WTC11 (cell line): ENCODE measurements around the gene GH2. TPM values are rescaled to one million over a fixed set of nuclear protein-coding genes. Genes with fewer than 3 reads are reported as not detected.
"Not testable (repeated sequence)": the region's sequence is repeated elsewhere in the genome, so short reads cannot be mapped to it uniquely, and the experiment has no call there.

Experiments used
- ATAC-seq: fragments of 200-7000 bp; cut with Tn5 transposase; 2 replicates; pipeline ENCODE4 v1.10.0; 2021; ENCODE audit warnings: mild to moderate bottlenecking, moderate library complexity
- CTCF ChIA-PET: fragments of 300-600 bp; sonication (Branson Sonifier 250); formaldehyde crosslinking; loops from one replicate; lab custom pipeline; 2021; ENCODE audit warnings: antibody characterized with exemption; lab: Charles Lee
- POLR2A ChIA-PET: fragments of 350-600 bp; sonication (Branson Sonifier 250); formaldehyde crosslinking; loops from one replicate; lab custom pipeline; 2021; ENCODE audit warnings: antibody characterized with exemption; lab: Charles Lee
- DNase-seq: peaks from one replicate; pipeline ENCODE4 v3.0.0; 2021; ENCODE audit warnings: low spot score
- H3K27ac Mint-ChIP-seq: 2 replicates; pipeline ENCODE4 v1.8.0; 2021; ENCODE audit warnings: mixed read lengths
- H3K27me3 Mint-ChIP-seq: 2 replicates; pipeline ENCODE4 v1.8.0; 2021; ENCODE audit warnings: low read depth, mild to moderate bottlenecking, moderate library complexity, mixed read lengths
- H3K36me3 Mint-ChIP-seq: 2 replicates; pipeline ENCODE4 v1.8.0; 2021; ENCODE audit warnings: mixed read lengths
- H3K4me1 Mint-ChIP-seq: 2 replicates; pipeline ENCODE4 v1.8.0; 2022; ENCODE audit warnings: mixed read lengths
- H3K4me3 Mint-ChIP-seq: 2 replicates; pipeline ENCODE4 v1.8.0; 2021; ENCODE audit warnings: mild to moderate bottlenecking, moderate library complexity, mixed read lengths
- H3K9me3 Mint-ChIP-seq: 2 replicates; pipeline ENCODE4 v1.8.0; 2021; ENCODE audit warnings: mixed read lengths
- ARID4B ChIP-seq: sonication (generic); formaldehyde crosslinking; IDR thresholded peaks from 2 replicates; pipeline ENCODE4 v1.8.0; 2023; ENCODE audit warnings: missing genetic modification reagents, mild to moderate bottlenecking, borderline replicate concordance
- ATF6 ChIP-seq: sonication (generic); formaldehyde crosslinking; IDR thresholded peaks from 2 replicates; pipeline ENCODE4 v1.8.1; 2023; ENCODE audit warnings: mild to moderate bottlenecking, missing genetic modification reagents
- CDX4 ChIP-seq: fragments of 250-450 bp; sonication (Bioruptor Pico); IDR thresholded peaks from 2 replicates; pipeline ENCODE4 v1.9.0; 2021; ENCODE audit warnings: moderate library complexity, mild to moderate bottlenecking, inconsistent platforms, borderline replicate concordance
- EMX1 ChIP-seq: fragments of 250-450 bp; sonication (Bioruptor Pico); IDR thresholded peaks from 2 replicates; pipeline ENCODE4 v1.8.0; 2021; ENCODE audit warnings: mild to moderate bottlenecking
- FOXP4 ChIP-seq: sonication (generic); formaldehyde crosslinking; IDR thresholded peaks from 2 replicates; pipeline ENCODE4 v1.8.0; 2022; ENCODE audit warnings: mild to moderate bottlenecking, missing genetic modification reagents
- MAX ChIP-seq: sonication (generic); formaldehyde crosslinking; IDR thresholded peaks from 2 replicates; pipeline ENCODE4 v1.8.0; 2022; ENCODE audit warnings: mild to moderate bottlenecking, missing genetic modification reagents
- SOX15 ChIP-seq: fragments of 250-450 bp; sonication (Bioruptor Pico); IDR thresholded peaks from 2 replicates; pipeline ENCODE4 v1.9.0; 2021; ENCODE audit warnings: mild to moderate bottlenecking
- TCF7 ChIP-seq: sonication (generic); formaldehyde crosslinking; IDR thresholded peaks from 2 replicates; pipeline ENCODE4 v1.8.0; 2022; ENCODE audit warnings: mild to moderate bottlenecking, low read depth, missing genetic modification reagents, moderate library complexity
- ZBTB21 ChIP-seq: sonication (generic); formaldehyde crosslinking; IDR thresholded peaks from 2 replicates; pipeline ENCODE4 v1.8.1; 2023; ENCODE audit warnings: mild to moderate bottlenecking, missing genetic modification reagents, borderline replicate concordance
- ZMAT4 ChIP-seq: fragments of 250-450 bp; sonication (Bioruptor Pico); IDR thresholded peaks from 2 replicates; pipeline ENCODE4 v1.9.0; 2021; ENCODE audit warnings: mild to moderate bottlenecking
- ZNF317 ChIP-seq: sonication (generic); formaldehyde crosslinking; IDR thresholded peaks from 2 replicates; pipeline ENCODE4 v1.8.1; 2023; ENCODE audit warnings: low read depth, mild to moderate bottlenecking, moderate library complexity, missing genetic modification reagents, borderline replicate concordance
- ZNF425 ChIP-seq: fragments of 250-450 bp; sonication (Bioruptor Pico); conservative IDR thresholded peaks from 2 replicates; pipeline ENCODE4 v1.9.0; 2021; ENCODE audit warnings: mild to moderate bottlenecking
- ZSCAN18 ChIP-seq: fragments of 250-450 bp; sonication (Bioruptor Pico); IDR thresholded peaks from 2 replicates; pipeline ENCODE4 v2.1.2; 2022; ENCODE audit warnings: mild to moderate bottlenecking, moderate library complexity
- total RNA-seq: library from RNA; stranded (reverse); gene quantifications from 3 replicates; pipeline ENCODE4 v1.2.3, GENCODE V29; 2021

Gene GH2
- total RNA-seq, 1 experiment from 2014 or later = 0.35 TPM

- TF ChIP-seq ZBTB21 (CRISPR knock-in tag) (no peak), EMX1 (CRISPR knock-in tag) (no peak), ZMAT4 (CRISPR knock-in tag) (no peak), ZSCAN18 (CRISPR knock-in tag) (no peak), FOXP4 (CRISPR knock-in tag) (no peak), CDX4 (CRISPR knock-in tag) (no peak), ATF6 (CRISPR knock-in tag) (no peak), TCF7 (CRISPR knock-in tag) (no peak), ARID4B (CRISPR knock-in tag) (no peak), MAX (no peak), ZNF317 (CRISPR knock-in tag) (no peak), ZNF425 (CRISPR knock-in tag) (no peak), SOX15 (CRISPR knock-in tag) (no peak)
Measured at GRCh38 chr17:63917646-63918045, 35.9 kb upstream of the GH2 start (continued).

GRCh38 chr17:63917206-63917605, 35.5 kb upstream of the GH2 start:
- H3K9me3 Mint-ChIP-seq, DNase-seq, ATAC-seq, POLR2A ChIA-PET, H3K27ac Mint-ChIP-seq, H3K36me3 Mint-ChIP-seq, H3K27me3 Mint-ChIP-seq, H3K4me3 Mint-ChIP-seq: not testable (repeated sequence)
- CTCF ChIA-PET = interaction anchor here (1.2 to 4.5 kb wide), 16 partner anchors 10 to 217 kb away, joined by 3 to 170 read pairs (median 45); partner anchors contain the start of genes CD79B, CSH2, ICAM2 and PRR29
- peaks cover 16% of the 10 kb centered on the region for H3K4me1 Mint-ChIP-seq
